HG03432 (cell line): ENCODE results near the gene UBAC1.

Source experiments
- ATAC-seq: cut with Tn5 transposase; IDR thresholded peaks from one replicate; pipeline ENCODE4 v1.9.1; 2021; ENCODE audit warnings: mild to moderate bottlenecking, moderate library complexity; ENCODE audit not compliant: unreplicated experiment

The UBAC1 gene

DNA sequence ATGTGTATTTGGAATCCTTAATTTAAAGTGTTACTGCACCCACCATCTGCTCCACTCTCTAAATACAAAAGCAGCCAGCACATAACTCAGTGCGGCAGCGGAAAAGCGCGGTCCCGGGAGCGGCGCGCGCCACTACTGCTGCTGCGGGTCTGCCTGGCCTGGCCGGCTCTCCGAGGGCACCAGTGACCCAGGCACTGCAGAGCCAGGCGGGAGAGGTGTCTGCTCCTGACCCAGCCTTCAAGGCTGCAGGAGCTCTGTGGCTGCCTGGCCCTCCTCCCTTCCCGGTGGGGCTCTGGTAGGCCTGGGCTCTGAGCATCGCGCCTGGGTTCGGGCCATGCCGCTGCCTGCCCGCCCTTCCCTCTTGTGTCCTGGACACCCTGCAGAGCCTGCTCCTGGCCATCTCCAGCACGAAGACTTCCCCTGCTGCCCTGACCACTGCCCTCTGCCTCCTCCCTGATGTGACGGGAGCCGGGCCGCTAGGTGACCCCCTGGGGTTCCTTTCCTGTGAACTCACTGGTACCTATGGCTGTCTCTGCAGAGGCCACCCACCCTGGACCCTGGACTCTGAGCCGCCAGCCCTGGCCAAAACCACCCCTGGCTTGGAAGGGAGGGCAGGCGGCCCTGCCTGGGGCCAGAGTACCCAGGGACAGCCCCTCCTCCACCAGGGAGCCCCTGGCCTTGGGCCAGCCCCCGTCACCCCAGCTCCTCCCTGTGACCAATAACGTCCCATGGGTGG, 32.8 kb upstream of the UBAC1 start:
- no peak for ATAC-seq

DNA sequence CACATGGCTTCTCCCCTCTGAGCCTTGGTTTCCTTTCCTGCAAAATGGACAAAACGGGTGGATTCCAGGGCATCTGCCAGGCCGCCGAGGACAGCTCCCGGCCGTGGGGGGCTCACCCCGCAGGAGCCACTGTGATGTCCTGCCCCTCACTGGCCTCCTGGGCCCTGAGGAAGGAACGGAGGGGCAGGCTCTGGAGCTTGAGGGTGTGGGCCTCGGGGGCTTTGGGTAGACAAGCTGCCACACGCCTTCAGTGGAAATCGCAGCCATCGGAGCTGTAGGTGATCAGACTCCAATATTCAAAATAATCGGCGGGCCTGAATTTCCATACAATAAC, 32.2 kb upstream of the UBAC1 start:
- ATAC-seq, result no peak

DNA sequence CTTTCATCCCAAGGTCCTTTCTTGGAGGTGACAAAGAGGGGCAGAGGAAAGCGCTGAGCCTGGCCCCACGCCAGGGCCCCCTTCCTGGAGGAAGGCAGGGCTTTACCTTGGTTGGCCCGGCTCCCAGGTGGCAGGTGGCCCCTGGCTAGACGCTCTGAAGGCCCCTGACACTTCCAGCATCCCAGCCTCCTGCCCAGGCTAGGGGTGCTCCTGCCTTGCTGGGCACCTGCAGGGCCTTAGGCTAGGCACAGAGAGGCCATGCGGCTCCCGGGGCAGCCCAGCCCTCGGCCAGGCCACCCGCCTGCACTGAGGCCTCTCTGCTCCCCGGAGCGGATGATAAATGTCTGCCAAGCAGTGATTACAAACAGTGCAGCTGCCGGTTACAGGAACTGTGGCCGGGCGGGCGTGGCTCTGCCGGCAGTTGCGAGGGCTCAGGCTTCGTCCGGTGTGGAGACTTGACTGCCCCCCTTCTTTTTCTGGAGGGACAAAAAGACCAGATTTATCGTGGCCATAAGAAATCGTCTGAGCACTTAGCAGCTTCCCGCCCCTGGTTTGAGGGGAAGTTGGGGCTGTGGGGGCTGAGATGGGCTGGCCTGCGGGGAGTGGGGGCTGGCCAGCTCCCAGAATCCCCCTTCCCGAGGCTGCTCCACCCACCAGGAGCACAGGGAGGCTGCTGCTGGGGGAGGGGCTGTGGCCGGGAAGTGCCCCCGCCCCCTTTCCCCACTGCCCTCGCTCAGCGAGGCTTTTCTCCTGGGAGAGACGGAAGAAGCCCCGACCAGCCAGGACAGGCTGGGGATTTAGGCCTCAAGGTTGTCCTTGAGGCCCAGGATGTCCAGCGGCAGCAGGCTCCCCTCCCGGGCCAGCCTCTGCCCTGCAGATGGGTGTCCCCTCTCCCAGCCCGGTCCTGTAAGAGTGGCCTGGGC, 31.6 kb upstream of the UBAC1 start:
- no peak for ATAC-seq

DNA sequence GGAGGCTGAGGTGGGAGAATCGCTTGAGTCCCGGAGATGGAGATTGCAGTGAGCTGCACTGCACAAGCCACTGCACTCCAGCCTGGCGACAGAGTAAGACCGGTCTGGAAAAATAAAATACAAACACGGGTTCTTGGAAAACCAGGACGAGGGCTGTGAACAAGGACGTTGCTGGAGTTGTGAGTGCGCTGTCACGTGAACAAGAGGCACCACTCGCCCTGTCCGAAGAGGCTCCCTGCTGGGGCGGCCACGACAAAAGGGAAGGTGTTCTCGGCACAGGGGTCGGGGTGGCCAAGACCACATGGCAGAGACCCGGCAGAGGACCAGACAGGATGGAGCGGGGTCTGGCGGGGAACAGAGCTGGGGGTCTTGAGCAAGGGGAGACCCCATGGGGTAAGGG, 30.6 kb upstream of the UBAC1 start:
- no peak for ATAC-seq

DNA sequence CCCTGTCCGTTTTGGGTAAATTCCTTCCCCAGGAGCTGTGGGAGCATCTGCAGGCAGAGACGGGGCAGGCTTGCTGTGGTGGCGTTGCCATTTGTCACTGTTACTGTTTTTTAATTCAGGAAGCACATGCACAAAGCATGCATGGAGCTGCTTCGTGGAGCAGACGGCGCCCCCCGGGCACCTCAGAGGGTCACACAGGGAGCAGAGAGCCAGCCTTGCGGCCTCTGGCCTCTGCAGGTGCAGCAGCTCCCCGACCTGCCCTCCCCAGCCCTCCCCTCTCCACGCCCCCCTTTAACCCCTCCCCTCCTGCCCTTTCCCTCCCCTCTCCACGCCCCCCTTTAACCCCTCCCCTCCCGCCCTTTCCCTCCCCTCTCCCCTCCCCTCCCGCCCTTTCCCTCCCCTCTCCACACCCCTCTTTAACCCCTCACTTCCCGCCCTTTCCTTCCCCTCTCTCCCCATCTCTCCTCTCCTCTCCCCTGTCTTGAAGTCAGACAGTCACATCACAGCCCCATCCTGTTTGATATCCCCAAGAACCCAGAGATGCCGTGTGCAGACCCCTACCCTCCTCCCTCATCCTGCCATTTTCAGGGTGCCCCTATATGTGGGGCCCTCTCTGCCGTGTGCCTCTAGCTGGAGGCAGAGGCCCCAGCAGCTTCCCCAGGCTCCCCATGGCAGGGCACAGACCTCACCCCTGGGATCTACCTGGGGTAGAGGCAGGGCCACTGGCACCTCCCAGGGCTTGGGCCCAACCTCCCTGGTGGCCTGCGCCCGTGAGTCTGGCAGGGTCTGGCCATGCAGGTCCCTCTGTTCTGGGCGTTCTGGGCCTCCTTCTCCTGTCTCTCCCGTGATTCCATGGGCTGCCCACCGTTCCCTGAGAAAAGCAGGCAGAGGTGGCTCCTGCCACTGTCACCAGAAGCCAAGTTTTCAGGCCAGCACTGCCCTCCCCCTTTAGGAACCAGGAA, 29.6 kb upstream of the UBAC1 start:
- no peak for ATAC-seq

DNA sequence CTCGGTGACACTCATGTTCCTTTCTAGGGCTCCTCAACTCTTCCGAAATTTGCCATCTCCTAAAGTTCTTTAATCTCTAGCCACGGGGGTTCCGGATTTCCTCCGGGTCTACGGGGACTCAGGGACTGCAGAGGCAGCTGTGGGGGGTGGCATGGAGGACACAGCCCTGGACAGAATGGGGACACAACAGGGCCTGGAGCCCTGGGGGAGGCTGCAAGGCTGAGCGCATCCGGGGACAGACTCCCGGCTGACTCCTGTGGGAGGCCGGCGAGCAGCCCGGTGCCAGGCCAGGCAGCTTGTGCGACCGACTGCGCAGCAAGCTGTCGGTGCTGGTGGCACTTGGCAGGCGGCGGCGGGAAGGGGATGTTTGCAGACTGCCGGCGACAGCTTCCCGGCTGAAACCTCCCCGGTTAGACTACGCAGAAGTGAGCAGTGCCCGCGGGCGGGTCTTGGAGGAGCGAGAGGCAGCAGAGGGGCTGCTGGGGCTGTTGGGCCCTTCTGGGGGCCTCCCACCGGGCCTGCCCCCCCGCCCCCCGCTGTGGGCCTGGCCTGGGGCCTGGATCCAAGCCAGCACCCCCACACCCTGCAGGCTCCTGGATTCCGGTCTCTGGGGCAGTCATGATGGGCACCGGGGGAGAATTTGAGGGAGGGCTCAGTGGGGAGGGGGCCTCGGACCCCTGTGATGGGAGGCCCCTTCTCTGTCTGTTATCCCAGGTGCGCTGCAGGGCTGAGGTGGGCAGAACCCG, 28.7 kb upstream of the UBAC1 start:
- ATAC-seq, result no peak

DNA sequence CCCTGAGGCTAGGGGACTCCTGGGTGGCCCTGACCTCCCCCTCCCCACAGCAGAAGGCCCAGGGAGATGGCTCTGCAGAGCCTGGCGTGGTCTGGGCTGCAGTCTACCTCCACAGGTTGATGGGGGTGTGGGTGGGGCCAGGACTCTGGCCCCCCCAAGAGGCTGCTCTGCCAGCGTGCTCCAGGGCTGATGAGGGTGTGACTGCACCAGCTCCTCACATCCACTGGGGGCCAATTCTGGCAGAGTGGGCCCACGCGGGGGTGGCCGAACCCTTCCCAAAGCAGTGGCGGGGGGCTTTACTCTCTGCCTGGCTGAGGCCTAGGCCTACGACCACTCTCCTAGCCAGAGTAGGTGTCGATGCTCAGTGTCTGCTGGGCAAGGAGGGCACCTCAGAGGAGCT, 28.0 kb upstream of the UBAC1 start:
- no peak for ATAC-seq

DNA sequence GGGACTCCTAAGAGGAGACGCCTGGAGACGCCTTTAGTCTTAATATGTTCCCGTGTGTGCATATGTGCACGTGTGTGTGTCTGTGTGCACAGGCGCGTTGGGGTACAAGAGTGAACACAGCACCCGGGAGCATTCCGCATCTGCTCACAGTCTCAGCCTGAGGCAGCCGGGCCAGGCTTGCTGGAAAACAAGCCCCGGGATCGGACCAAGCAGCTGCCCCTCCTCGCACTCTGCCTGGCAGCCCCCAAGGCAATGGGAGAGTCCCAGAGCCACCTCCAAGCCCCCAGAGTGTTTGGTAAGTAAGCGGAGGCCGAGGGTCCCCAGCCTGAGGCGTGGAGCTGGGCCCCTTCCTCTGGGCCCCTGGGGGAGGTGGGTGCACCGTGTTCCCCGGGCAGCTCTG, 27.3 kb upstream of the UBAC1 start:
- ATAC-seq, result no peak

DNA sequence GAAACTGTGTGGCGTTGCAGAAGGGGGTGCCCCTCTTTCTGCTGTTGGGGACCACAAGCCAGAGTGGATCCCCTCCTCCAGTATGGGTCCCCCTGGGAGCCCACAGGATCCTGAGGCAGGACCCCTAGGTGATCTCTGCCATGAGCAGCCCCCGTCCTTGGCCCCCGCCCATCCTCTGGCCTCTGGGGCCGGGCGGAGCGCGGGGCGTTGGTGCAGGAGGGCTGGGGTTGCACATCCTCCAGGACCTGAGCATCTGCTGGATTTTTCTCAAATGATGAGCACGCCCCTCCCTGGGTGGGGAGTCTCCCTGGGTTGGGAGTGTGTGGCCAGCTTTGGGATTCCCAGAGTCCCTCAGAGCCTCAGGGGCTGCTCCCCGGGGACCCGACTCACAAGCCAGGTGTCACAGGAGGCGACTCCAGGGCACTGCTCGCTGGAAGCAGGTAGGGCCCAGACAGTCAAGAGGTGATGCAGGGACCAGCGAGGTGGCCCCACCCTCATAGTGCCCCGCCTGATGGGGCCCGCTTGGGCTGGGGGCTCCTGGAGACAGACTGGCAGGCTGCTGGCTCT, 26.7 kb upstream of the UBAC1 start:
- ATAC-seq, result no peak

DNA sequence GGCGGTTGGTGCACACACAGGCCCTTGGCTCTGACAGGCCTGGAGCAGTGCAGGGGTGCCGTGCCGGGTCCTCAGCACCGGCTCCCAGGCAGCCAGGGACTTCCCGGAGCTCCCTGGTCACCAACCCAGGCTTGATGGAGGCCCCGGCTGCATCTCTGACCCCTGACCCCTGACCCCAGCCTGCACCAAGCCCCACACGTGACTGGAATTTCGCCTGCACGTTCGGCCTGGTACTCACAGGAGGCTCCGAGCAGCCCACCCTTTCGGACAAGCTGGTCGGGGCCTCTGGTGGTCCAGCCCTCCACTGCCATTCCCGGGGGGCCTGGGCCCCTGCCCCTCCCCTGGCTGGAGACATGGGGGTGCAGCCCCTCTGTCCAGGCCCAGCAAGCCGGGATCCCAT, 25.4 kb upstream of the UBAC1 start:
- ATAC-seq, result no peak

DNA sequence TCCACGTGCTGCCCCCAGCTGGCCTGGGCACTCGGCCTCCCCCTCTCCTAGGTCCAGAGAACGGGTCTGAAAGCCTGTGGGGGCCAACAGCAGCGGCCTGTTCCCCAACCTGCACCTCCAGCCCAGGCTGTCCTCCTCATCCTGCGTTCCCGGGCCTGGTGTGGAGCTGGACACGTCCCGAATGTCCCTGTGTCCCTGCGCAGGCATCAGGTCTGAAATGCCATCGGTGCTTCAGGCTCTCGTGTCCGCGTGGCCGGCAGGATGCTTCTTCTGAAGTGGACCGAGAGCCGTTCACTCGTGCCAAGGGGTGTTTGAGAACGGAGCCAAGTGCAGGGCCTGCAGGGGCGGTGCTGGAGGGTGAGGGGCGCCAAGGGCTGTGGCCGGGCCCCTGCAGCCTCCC, 24.7 kb upstream of the UBAC1 start:
- no peak for ATAC-seq

DNA sequence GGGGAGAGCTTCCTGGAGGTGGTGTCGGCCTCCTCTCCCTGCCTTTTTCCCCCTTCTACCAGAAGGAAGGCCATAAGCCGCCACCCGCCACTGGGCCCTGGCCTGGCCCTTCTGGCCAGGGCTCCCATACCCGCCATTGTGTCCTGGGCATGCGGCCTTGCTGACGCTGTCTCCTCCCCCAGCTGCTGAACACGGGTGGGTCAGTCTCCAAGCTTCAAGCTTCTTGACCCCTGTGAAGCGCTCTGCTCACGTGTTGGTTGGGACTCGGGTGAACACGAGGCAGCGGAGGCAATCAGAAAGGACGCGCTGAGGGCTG, 24.2 kb upstream of the UBAC1 start:
- no peak for ATAC-seq

DNA sequence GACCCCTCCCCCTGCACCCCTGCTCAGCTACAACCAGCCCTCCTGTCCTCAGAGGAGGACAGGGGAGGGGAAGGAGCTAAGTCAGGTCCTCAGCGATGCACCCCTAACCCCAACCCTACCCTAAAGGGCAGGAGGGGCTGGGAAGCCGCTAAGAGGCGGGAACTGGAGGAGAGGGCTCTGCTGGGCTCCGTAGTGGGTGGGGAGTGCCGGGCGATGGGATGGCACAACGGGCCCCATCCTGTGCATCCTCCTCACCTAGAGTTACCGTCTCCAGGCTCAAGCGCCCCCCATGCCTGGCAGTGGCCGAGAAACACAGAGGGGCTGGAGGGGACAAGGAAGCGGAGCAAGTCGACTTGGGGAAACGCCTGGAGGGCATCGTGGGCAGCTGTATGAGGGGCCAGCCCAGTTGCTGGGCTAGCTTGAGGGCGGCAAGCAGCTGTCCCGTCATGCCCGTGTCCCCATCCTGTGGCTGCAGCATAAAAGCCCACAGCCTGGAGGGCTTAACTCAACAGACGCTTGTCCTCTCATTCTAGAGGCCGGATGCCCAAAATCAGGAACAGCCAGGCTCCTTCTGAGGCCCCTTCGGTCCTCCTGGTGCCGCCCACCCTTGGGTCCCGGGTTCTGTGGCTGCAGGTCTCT, 23.0 kb upstream of the UBAC1 start:
- no peak for ATAC-seq

DNA sequence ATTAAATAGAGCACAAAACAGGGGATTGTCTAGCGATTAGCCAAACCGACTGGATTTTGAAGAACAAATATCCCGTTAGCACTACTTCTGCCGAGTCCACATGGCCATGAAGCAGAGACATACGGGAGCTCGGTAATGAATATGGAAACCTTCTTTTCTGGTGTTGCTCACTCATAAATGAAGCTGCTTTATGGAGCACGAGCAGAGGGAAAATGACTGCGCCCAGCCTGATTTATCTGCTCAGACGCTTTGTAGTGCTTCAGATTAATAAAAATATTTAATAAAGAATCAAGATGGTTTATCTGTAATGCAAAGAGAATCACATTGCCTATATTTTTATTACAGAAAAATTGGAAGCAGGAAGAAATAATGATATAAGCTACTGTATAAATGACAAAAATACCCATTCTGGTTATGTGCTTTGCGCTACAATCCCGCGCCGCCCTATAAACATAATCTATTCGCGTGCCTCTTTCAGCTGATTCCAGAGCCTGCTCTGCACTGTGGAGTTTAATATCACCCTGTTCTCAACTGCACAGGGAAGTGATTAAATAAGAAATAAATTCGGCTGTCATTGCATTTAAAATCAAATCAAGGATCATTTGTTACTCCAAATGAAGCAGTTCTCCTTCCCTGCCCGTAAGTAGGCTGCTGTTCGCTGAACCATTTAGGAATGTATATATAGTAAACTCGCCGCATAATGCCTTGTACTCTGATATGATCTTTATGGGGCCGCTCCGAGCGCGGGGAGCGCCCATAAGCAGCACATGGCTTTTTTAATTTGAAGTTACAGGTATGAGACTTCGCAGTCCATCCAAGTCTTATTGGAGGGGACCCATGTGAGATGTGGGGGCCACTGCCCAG, 22.3 kb upstream of the UBAC1 start:
- ATAC-seq, result no peak

DNA sequence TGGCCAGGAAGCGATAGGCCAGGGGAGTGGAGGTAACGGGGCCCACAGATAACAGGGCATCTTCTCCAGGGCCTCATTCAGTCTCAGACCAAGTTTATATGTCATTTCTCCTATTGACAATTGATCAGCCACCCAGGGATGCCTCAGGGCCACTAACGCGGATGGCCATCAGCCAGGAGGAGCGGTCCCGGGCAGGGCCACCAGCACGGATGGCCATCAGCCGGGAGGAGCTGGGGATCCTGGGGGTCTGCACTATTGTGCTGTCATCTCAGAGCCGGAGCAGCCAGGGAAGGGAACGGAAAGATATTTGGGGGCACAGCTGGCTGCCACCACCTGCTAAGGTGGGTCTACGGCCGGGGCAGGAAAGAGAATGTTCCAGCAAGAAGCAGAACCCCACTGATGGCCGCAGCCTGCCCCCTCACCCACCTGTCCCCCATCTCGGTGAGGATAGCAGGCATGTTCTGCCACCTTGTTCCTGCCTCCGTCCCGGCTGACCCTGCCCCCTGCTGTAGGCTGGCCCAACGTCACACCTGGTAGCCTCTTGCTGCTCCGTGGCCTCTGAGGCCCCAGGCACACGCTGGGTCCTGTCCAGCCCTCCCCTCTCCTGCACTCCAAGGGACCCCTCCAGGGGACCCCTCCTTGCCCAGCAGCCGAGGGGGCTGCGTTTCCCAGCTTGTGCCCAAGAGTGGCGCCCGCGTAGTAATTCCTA, 21.5 kb upstream of the UBAC1 start:
- no peak for ATAC-seq

DNA sequence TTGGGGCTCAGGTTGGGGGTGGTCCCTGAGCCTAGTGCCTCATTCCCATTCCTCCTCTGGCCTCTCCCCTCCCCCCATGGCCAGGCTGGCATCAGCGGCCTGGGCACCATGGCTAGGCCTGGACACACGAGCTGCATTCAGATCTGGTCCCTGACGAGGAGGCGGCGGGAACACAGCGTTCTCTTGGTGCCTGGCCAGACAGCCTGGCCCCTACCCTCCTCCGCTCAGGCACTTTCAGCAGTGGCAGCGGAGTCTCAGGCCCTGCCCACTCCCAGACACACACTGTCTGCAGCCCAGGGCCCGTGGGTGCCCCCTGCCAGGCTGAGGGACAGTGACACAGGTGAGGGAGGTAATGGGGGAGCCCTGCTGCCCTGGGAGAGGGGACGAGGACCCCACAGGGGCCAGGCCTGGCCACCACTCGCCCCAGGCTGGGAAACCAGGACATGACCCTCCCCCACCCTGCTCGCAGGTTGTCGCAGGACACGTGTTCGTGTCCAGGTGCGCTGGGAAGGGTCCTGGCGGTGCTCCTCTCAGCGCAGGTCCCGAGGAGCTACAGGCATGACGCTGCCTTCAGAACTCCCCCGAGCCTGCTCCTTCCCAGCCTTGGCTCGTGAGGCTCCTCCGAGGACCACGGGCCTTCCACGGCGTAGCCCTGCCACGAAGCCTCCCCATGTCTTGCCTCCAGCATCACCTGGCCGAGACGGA, 19.9 kb upstream of the UBAC1 start:
- no peak for ATAC-seq

DNA sequence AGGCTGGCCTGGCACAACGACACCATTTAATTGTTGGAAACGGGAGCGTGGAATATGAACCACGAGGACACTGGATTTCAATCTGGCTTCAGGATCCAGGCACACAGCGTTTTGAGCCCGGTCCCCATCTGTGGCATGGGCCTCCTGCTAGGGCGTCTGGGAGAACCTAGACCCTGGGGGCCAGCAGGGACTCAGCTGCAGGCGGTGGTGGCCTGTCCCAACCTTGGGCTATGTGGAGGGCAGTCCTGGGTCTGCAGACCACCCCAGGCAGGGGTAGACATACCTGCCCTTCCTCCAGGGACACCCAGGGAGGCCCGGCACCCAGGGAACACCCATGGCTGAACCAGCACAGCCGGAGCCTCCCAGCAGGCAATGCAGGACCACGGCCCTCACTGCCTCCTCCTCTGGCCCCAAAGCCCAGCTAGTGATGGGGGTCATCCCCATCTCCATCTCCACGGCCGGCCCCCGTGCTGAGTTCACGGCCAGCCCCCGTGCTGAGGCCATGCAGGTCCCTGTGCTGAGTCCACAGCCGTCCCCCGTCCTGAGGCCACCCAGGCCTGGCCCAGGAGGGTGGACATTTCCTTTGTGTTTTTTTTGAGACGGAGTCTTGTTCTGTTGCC, 18.5 kb upstream of the UBAC1 start:
- no peak for ATAC-seq
